AG09309 (cell line): ENCODE data around the gene SCMH1.
A peak's percentile ranks its signal among the peaks of the same experiment; 100 is the strongest.

Source experiments
- DNase-seq: peaks from one replicate; pipeline ENCODE4 v3.0.0-alpha.2; 2010; ENCODE audit warnings: low read depth
- H3K4me3 ChIP-seq: 2 replicates; pipeline ENCODE4 v1.5.1; 2011; ENCODE audit warnings: mild to moderate bottlenecking, low read depth, low read length, moderate library complexity; ENCODE audit not compliant: control insufficient read depth
- TF ChIP-seq, protein P1 (sequence below): IDR thresholded peaks from 2 replicates; pipeline ENCODE4 v1.5.1; 2011; ENCODE audit warnings: mild to moderate bottlenecking, low read depth, low read length, inconsistent platforms; ENCODE audit not compliant: insufficient read depth, control insufficient read depth; ENCODE audit errors: missing control alignments

SCMH1 gene

DNA sequence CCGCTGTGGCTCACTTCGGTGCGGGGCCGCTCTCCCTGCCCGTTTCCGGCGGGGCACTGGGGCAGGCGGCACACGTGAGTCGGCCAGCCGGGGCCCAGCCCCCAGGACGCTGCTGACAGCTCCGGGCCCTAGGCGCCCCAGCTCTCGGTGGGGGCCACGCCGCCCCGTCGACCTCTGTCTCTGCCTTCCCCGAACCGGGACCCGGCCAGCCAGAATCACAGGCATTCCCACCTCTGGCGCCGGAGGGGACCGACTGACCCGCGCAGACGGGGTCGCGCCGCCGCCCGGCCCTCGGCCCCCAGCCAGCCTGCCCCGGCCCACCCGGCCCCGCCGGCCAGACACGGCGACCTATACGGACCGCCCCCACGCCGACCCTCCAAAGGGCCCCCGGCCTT lies 755 bp downstream of the SCMH1 start:
- no peak for DNase-seq
- H3K4me3 ChIP-seq: peak overlapping the region; percentile 59
- TF ChIP-seq, protein P1, sequence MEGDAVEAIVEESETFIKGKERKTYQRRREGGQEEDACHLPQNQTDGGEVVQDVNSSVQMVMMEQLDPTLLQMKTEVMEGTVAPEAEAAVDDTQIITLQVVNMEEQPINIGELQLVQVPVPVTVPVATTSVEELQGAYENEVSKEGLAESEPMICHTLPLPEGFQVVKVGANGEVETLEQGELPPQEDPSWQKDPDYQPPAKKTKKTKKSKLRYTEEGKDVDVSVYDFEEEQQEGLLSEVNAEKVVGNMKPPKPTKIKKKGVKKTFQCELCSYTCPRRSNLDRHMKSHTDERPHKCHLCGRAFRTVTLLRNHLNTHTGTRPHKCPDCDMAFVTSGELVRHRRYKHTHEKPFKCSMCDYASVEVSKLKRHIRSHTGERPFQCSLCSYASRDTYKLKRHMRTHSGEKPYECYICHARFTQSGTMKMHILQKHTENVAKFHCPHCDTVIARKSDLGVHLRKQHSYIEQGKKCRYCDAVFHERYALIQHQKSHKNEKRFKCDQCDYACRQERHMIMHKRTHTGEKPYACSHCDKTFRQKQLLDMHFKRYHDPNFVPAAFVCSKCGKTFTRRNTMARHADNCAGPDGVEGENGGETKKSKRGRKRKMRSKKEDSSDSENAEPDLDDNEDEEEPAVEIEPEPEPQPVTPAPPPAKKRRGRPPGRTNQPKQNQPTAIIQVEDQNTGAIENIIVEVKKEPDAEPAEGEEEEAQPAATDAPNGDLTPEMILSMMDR: no peak

DNA sequence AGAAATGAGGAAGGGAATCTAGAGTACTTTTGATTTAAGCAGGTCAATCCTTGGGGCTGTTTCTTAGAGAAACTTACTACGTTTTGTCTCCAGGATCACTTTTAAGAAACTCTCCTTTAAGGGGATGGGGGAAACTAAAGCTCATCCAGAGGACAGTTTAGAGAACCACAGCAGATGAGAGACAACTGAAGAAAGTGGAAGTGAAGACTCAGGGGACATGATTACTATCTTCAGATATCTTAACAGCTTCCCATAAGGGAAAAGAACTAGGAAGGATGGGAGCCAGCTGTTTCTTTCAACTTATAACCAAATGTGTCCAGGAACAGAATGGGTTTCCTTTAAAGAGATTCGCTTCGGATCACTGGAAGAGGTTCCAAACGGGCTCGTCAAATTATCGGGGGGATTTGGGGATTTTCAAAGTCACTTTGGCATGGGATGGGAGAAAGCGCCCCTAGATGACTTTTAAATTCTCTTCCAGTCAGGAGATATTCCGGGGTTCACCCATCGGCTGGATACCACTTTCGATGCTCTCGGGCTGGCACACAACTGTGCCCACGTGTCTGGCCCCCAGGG lies 1.2 kb downstream of the SCMH1 start:
- peak overlapping the region; percentile 59 for H3K4me3 ChIP-seq
- TF ChIP-seq, protein P1: no peak
- no peak for DNase-seq

DNA sequence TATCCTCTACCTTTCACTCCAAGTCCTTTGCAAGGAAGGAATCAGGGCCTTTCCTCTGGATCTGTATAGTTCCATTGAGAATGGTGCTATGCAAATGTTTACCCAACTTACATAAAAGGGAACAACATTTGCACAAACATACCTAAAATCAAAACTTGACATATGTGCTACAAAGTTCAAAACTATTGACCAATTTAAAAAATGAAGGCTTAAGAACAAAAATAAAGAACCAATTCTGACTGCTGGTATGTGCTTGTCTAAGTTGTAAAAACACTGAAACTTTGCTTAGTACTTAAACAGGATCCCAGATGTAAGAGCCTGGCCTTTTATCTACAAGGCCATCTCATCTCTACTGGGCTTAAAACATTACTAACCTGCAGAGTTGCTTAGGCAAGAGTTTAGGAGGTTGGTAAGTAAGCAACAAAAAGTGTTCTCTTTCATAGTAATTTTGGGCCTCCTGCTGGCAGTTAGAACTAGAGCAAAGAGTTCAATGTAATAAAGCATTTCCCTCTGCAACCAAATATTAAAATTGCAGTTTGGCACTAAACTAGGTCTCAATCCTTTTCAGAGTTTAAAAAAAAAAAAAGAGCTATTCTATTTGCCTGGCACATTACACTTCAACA lies 2.0 kb downstream of the SCMH1 start:
- peak; percentile 57 for DNase-seq
- no peak overlapping the region for H3K4me3 ChIP-seq
- TF ChIP-seq, protein P1: peak; percentile 48

DNA sequence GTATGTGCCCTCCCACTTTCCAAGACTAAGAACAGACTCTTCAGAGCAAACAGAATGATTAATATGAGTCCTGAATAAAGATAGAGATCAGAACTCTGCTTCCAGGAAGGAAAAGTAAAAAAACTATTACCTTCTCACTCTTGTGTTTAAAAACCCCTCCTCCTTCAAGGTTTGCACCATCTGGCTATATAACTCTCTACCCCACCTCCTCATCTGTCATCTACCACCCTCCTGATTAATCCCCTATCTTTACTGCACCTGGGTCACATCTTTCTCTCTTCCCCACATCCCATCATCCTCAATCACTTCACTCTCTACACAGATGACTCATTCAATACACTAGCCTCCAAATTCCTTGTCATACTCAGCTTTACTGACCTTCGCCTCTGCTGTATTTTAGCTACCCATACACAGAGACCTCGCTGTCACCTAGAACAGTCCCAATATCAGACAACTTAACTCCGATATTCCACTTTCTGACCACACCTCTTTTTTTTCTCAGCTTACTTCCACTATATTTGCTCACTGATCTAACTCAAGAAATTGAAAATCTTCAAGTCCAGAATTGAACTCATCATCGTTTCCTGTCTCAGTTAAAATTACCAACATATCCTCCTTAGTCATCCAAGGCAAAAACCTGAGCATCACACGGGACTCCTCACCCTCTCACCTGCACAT lies 3.7 kb downstream of the SCMH1 start:
- TF ChIP-seq, protein P1: no peak
- DNase-seq: no peak
- H3K4me3 ChIP-seq: no peak overlapping the region

DNA sequence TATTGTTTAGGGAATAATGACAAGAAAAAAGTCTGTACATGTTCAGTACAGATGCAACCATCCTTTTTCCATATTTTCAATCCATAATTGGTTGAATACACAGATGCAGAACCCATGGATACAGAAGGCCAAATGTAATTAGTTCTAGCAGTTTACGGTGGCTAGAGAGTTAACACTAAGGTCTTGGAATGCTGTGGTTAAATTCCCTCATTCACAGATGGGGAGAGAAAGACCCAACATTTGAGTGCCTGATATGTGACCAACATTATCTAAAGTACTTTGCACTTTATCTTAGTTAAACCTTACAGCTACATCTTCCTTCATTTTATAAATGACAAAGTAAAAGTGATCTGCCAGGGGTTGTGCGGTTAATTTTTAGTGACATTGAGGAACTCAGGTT lies 5.3 kb downstream of the SCMH1 start:
- TF ChIP-seq, protein P1: no peak
- no peak overlapping the region for H3K4me3 ChIP-seq
- DNase-seq: no peak

DNA sequence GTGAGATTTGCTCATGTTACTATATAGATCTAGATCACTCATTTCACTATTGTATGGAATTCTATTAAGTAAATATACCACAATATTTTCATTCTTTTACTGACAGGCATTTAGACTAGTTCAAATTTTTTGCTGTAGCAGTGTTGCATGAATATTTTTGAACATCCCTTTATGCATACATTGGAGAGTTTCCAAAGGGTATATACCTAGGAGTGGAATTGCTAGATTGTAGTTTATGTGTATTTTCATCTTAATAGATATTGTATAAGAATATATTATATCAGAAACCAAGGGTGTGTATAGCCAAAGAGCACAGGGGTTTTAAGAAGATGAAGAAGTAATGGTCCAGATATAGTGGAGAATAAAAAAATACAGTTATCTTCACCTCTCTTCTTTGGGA lies 6.2 kb downstream of the SCMH1 start:
- H3K4me3 ChIP-seq: no peak overlapping the region
- no peak for DNase-seq
- TF ChIP-seq, protein P1: no peak
